Measurements from ENCODE around the gene GPRC5C.

GPRC5C gene, protein sequence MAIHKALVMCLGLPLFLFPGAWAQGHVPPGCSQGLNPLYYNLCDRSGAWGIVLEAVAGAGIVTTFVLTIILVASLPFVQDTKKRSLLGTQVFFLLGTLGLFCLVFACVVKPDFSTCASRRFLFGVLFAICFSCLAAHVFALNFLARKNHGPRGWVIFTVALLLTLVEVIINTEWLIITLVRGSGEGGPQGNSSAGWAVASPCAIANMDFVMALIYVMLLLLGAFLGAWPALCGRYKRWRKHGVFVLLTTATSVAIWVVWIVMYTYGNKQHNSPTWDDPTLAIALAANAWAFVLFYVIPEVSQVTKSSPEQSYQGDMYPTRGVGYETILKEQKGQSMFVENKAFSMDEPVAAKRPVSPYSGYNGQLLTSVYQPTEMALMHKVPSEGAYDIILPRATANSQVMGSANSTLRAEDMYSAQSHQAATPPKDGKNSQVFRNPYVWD

GRCh38 chr17:74431568-74432423 lies at the start of gene GPRC5C:
TSS of gene GPRC5C (plus strand) at chr17:74432088. CDS start at chr17:74439777, 7,689 bp downstream.
- DNase-seq (ENCODE audit: low spot score): no peak

DNA sequence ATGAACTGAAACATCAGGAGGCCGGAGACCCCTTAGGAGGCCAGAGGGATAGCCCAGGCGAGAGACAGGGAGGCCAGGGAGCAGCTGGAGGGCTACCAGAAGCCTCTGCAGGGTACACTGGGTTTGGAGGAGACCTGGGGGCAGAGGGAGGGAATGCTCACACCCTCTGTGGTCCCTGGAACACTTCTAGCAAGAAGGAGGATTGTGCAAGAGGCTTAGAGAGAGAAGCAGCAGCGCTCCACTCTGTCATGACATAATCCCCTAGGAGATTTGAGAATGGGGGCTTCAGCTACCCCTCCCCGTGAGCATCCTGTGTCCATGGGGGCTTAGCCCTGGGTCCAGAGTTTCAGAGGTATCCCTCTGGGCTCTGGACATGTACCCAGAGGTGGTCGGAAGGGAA lies 48.7 kb upstream of the GPRC5C start:
- DNase-seq (ENCODE audit: low spot score): no peak

GRCh38 chr17:74385201-74385600 lies 46.7 kb upstream of the GPRC5C start:
- no peak for DNase-seq (ENCODE audit: low spot score)

DNA sequence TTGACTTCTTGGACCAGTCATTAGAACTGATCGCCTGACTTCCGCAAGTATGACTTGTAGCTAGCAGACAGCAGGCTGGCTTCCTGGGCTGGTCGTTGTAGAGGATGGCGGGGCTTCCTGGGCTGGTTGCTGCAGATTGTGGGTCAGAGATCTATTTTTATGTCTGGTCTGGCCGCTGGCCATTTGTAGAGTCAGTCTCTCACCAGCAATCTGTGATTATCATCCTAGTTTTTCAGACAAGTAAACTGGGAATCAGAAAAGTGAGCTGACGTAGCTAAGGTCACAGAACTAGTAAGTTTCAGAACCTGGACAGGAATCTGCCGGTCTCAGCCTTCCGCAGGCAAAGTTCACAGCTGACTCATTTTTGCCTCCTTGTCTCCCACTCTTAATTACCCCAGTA lies 45.5 kb upstream of the GPRC5C start:
- DNase-seq (ENCODE audit: low spot score): no peak

GRCh38 chr17:74387365-74388218 lies 44.3 kb upstream of the GPRC5C start:
- DNase-seq (ENCODE audit: low spot score): no peak

- no peak for DNase-seq (ENCODE audit: low spot score)
Measured at GRCh38 chr17:74389084-74389753, 42.7 kb upstream of the GPRC5C start.

DNA sequence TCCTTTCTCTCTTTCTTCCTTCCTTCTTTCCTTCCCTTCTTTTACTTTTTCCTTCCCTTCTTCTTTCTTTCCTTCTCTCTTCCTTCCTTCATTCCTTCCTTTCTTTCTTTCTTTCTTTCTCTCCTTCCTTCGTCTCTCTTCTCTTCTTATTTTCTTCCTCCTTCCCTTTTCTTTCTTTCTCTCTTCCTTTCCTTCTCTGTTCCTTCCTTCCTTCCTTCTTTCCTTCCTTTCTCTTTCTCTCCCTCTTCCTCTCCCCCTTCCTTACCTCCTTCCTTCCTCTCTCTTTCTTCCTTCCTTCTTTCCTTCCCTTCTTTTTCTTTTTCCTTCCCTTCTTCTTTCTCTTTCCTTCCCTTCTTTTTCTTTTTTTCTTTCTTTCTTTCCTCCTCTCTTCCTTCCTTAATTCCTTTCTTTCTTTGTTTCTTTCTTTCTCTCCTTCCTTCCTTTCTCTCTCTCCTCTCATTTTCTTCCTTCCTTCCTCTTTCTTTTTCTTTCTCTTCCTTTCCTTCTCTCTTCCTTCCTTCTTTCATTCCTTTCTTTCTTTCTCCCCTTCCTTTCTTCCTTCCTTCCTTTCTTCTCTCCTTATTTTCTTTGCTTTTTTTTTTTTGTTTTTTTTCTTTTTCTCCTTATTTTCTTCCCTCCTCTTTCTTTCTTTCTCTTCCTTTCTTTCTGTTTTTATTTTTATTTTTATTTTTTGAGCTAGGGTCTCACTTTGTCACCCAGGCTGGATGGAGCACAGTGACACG lies 41.8 kb upstream of the GPRC5C start:
- DNase-seq (ENCODE audit: low spot score): no peak

DNA sequence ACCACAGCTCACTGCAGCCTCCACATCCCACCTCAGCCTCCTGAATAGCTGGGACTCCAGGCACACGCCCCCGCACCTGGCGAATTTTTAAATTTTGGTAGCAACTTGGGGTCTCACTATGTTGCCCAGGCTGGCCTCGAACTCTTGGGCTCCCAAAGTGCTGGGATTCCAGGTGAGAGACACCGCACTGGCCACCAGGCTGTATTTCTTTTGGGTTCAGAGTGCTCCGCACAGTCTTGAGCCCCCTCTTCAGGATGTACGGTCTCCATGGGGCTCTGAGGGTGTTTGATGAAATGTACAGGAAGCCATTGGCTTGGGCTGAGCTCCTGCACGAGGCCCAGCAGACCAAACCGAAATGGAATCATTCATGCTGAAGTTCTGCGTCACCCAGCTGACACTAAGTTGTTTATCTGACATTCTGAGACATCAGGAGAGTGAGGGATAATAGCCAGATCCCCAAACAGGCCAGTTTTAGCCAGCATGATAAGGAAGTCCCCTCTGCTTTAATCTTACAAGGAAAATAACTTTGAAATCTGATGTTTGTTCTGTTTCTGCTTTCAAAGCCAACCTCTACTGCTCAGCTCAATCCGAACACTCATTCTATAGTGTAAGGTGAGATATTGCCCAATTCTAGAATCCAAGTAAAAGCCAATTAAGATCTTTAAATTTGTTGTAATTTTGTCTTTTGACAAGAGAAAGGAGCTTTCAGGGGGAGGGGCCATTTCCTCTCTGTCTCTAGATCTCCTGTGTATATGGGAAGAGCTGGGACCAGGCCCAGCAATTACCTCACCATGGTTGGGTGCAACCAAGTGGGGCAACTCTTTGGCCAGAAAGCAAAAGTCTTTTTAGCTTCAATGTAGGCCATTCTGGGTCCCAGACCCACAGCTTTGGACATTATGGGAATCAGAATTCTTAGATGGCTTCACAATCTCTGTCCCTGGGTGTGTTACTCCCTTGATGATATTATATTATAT lies 40.9 kb upstream of the GPRC5C start:
- DNase-seq (ENCODE audit: low spot score): no peak

DNA sequence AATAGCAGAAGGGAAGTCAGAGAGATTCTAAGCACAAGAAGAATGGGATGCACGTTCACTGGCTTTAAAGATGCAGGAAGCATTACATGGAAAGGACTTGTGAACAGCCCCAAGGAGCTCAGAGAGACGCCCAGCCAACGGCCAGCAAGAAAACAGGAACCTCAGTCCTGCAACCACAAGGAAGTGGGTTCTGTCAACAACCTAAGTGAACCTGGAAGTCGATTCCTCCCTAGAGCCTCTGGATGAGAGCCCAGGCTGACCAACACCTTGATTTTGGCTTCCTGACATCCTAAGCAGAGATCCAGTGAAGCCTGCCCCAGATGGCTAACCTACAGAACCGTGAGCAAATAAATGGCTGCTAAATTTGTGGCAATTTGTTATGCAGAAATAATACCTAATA lies 40.1 kb upstream of the GPRC5C start:
- no peak for DNase-seq (ENCODE audit: low spot score)

DNA sequence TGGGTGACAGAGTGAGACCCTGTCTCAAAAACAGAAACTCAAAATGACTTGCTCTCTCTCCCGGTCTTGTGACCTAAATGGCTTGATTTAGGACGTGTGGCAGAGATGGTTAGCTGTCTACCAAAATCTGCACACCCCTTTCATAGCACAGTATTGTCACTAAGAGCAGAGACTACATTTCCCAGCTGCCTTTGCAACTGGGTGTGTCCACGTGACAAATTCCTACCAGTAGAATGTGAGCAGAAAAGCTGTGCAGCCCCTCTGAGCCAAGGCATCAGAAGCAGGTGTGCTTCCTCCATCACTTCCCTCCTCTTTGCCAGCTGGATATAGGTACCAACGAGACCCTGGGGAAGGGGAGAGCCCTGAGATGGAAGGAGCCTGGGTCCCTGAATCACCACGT lies 39.0 kb upstream of the GPRC5C start:
- no peak for DNase-seq (ENCODE audit: low spot score)

GRCh38 chr17:74393346-74393942 lies 38.4 kb upstream of the GPRC5C start:
- no peak for DNase-seq (ENCODE audit: low spot score)

GRCh38 chr17:74394275-74394950 lies 37.5 kb upstream of the GPRC5C start:
- DNase-seq (ENCODE audit: low spot score): no peak

GRCh38 chr17:74394977-74395376 lies 36.9 kb upstream of the GPRC5C start:
- DNase-seq (ENCODE audit: low spot score): no peak

DNA sequence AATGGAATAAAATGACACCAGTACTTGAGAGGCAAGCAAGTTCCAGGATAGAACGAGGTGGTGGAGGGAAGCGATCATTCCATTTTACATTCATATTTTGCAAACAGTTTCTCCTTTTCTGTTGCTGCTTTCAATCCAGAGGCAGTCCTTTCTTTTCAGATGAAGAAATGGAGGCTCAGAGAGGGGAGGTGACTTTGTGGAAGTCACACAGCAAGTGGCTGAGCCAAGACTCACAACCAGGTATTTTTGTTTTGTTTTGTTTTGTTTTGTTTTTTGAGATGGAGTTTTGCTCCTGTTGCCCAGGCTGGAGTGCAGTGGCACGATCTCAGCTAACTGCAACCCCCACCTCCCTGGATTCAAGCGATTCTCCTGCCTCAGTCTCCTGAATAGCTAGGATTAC lies 35.3 kb upstream of the GPRC5C start:
- no peak for DNase-seq (ENCODE audit: low spot score)

DNA sequence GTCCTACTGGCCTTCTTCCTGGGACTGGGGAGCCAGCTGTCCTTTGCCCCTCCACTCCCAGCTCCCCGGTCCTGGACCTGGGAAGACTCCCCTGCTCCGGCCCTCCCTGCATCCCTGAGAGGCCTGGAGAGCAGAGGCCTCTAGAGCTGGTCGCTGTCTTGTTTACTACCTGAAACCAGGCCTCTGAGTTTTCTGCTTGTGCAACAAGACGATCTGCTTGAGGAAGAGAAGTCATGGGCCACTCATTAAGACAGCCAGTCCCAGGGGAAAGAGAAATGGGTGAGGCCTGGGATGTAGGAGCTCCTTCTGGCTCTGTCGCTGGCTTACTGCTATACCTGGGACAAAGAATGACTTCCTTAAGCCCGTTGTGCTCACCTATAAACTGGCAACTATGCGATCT lies 29.8 kb upstream of the GPRC5C start:
- DNase-seq (ENCODE audit: low spot score): no peak

DNA sequence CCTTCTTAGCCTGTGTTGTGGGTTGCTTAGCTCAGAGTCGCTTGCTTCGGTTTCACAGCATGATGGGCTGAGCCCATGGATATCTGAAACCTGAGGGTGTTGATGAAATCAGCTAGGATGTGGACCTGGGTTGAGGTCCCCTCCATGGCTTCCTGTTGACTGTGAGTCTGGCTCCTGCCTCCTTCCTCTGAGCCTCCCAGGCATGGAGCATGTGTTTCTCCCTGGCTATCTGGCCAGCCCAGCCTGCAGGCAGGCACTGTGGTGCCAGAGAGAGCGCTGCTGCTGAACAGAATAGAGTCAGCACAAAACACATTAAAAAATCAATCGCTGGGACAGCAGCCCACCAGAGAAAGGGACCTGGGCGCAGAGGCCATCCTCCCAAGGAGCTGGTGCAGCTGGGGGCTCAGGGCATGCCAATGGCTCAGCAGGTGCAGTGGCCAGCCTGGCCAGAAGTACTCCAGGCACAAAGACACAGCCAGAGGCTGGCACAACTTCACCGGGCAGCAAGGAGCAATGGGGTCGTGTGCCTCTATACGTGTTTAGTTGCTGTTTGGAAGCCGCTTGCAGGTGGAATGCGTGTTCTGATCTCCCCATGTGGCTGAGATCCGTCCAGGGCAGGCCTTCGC lies 28.3 kb upstream of the GPRC5C start:
- no peak for DNase-seq (ENCODE audit: low spot score)

DNA sequence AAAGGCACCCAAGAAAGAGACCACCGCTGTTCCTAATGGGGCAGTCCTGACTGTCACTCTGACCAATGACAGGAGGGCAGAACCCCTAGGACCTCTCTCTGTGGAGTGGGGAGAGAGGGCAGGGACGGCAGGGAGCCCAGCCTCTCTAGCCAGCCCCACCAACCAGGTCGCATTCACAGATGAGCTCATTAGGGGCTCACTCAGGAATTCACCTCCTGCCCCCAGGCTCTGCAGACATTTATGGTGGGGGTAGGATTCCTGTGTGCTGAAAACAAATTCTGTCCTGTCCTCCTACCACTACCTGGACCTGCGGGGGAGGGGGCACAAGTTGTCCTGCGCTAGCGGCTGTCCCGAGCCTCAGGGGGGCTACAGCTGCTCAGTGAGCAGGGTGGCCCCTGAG lies 27.7 kb upstream of the GPRC5C start:
- no peak for DNase-seq (ENCODE audit: low spot score)

GRCh38 chr17:74404789-74405188 lies 27.1 kb upstream of the GPRC5C start:
- no peak for DNase-seq (ENCODE audit: low spot score)
